ENCODE measurements around the gene LRCH1. TPM values are rescaled to one million over a fixed set of nuclear protein-coding genes. Genes with fewer than 3 reads are reported as not detected.

Gene LRCH1
- total RNA-seq, 2 experiments from 2014 or later, result 15.5 to 17.1 TPM

DNA sequence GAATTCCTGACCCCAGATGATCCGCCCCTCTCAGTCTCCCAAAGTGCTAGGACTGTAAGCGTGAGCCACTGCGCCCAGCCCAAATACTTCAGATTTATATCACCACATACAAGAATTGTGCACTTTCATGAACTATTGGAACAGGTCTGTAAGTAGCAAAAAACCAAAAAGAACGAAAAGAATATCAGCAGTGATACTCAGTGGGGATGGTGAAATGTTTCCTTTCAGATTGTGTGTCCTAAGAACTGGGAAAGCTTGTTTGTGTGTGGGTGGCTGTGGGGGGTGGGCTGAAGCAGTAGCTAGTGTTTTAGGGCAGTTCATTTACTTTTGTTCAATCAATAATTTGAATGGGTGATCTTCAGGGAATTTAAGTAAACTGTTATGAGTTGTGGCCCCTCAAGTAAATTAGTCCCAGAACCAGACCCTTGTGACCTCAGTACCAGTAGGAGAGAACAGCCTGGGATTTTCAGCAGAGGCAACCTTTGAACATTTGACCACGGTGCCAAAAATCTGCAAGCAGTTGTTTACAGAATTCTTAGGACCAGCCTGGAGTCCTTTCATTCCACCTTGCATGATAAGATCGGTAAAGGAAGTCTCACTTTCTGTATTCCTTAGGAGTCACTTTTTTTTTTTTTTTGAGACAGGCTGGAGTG is 106.6 kb downstream of the LRCH1 start:
- ChIA-PET CTCF (no interaction called here), POLR2A (no interaction called here)
- peaks cover 42% of the 10 kb centered on the region for H3K4me1 Mint-ChIP-seq (ENCODE audit: low read depth)
- intact Hi-C loops (cut with micrococcal nuclease), result no loop called here
- ATAC-seq (no peak), DNase-seq (no peak)
- H3K27me3 Mint-ChIP-seq, result no peaks in the 10 kb centered on the region
- no peak overlapping the region for H3K4me3 Mint-ChIP-seq
- H3K36me3 Mint-ChIP-seq (ENCODE audit: low read depth), result peaks cover 5% of the 10 kb centered on the region
- H3K27ac Mint-ChIP-seq, result no peak overlapping the region
- TF ChIP-seq, protein P1, sequence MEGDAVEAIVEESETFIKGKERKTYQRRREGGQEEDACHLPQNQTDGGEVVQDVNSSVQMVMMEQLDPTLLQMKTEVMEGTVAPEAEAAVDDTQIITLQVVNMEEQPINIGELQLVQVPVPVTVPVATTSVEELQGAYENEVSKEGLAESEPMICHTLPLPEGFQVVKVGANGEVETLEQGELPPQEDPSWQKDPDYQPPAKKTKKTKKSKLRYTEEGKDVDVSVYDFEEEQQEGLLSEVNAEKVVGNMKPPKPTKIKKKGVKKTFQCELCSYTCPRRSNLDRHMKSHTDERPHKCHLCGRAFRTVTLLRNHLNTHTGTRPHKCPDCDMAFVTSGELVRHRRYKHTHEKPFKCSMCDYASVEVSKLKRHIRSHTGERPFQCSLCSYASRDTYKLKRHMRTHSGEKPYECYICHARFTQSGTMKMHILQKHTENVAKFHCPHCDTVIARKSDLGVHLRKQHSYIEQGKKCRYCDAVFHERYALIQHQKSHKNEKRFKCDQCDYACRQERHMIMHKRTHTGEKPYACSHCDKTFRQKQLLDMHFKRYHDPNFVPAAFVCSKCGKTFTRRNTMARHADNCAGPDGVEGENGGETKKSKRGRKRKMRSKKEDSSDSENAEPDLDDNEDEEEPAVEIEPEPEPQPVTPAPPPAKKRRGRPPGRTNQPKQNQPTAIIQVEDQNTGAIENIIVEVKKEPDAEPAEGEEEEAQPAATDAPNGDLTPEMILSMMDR (IDR thresholded peaks at IDR 0.05), result no peak
- H3K9me3 Mint-ChIP-seq, result no peaks in the 10 kb centered on the region

DNA sequence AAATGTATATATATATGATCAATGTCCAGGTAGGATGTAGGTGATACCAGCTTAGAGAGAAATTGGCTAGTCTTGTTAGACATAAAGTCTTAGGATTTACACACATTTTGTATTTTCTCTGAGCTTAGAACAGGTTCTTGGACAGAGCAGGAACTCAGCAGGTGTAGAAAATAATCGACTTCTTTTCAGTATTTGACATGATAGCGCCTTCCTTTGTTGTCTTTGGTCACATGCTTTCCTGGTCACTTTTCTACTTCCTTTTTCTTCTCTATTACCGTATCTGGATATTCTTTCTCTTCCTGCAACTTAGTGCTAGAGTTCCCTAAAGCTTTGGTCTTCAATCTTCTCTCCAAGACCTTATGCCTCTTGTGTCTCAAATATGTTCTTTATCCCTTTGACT is 107.4 kb downstream of the LRCH1 start:
- H3K4me1 Mint-ChIP-seq (ENCODE audit: low read depth), result peaks cover 39% of the 10 kb centered on the region
- H3K27me3 Mint-ChIP-seq, result no peaks in the 10 kb centered on the region

DNA sequence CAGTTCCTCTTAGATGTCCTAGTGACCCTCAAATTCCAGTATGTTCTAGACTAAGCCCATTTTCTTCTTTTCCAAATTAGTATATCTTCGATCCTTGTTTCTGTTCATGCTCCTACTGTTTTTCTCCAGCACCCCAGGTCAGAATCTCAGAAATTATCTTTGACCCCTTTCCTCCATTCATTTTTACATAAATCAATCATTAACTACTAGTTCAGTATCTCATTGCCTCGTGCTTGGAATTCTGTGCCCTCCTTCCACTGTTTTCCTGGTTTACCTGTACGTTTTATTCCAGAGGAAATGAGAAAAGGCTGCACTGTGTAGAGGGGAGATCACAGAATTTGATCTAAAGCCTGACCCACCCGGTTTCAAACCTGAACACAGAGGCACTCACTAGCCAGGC is 107.9 kb downstream of the LRCH1 start:
- Mint-ChIP-seq H3K4me3 (no peak overlapping the region), H3K27me3 (no peaks in the 10 kb centered on the region), H3K4me1 (ENCODE audit: low read depth) (peaks cover 40% of the 10 kb centered on the region), H3K9me3 (no peaks in the 10 kb centered on the region), H3K36me3 (ENCODE audit: low read depth) (peaks cover 5% of the 10 kb centered on the region), H3K27ac (no peak overlapping the region)
- ChIA-PET POLR2A (no interaction called here), CTCF (interaction anchor here (1.1 to 1.5 kb wide), 3 partner anchors 8 to 109 kb away, joined by 3 read pairs; no protein-coding TSS in a partner anchor)
- DNase-seq, result no peak
- intact Hi-C loops (cut with micrococcal nuclease), result no loop called here
- no peak for ATAC-seq
- TF ChIP-seq, protein P1 (IDR thresholded peaks at IDR 0.05), result no peak

More for the DNA sequence above, 107.4 kb downstream of the LRCH1 start:
- Mint-ChIP-seq H3K27ac (no peak overlapping the region), H3K36me3 (ENCODE audit: low read depth) (peaks cover 5% of the 10 kb centered on the region), H3K4me3 (no peak overlapping the region), H3K9me3 (no peaks in the 10 kb centered on the region)
- no peak for DNase-seq
- intact Hi-C loops (cut with micrococcal nuclease), result no loop called here
- ATAC-seq, result no peak
- TF ChIP-seq, protein P1 (IDR thresholded peaks at IDR 0.05), result no peak
- POLR2A ChIA-PET, result no interaction called here
- CTCF ChIA-PET, result interaction anchor here (1.3 kb wide), 1 partner anchor 108 kb away, joined by 3 read pairs; no protein-coding TSS in a partner anchor

DNA sequence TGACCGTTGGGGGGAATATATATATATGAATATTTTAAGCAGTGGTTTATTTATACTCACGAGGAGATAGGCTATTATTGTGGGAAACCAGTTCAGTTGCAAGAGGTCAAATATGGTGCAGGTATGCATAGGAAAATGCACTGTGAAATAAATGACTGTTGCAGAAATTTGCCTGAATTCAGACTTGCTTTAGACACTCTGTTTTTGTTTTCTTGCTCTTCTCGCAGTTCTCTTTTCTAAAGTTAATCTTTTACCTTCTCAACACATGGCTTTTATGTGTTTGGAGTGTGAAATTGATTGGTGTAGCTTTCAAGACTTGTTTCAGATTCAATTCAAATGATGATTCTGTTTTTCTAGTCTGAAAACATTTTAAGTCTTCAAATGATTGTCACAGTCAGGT is 109.7 kb downstream of the LRCH1 start:
- TF ChIP-seq, protein P1 (IDR thresholded peaks at IDR 0.05), result no peak
- Mint-ChIP-seq H3K9me3 (no peaks in the 10 kb centered on the region), H3K4me1 (ENCODE audit: low read depth) (peaks cover 39% of the 10 kb centered on the region), H3K36me3 (ENCODE audit: low read depth) (peaks cover 5% of the 10 kb centered on the region), H3K27me3 (no peaks in the 10 kb centered on the region), H3K4me3 (no peak overlapping the region), H3K27ac (no peak overlapping the region)
- CTCF ChIA-PET, result interaction anchor here (0.9 to 1.5 kb wide), 3 partner anchors 9 to 112 kb away, joined by 3 to 4 read pairs (median 4); no protein-coding TSS in a partner anchor
- DNase-seq, result no peak
- POLR2A ChIA-PET, result no interaction called here
- intact Hi-C loops (cut with micrococcal nuclease), result no loop called here
- no peak for ATAC-seq

DNA sequence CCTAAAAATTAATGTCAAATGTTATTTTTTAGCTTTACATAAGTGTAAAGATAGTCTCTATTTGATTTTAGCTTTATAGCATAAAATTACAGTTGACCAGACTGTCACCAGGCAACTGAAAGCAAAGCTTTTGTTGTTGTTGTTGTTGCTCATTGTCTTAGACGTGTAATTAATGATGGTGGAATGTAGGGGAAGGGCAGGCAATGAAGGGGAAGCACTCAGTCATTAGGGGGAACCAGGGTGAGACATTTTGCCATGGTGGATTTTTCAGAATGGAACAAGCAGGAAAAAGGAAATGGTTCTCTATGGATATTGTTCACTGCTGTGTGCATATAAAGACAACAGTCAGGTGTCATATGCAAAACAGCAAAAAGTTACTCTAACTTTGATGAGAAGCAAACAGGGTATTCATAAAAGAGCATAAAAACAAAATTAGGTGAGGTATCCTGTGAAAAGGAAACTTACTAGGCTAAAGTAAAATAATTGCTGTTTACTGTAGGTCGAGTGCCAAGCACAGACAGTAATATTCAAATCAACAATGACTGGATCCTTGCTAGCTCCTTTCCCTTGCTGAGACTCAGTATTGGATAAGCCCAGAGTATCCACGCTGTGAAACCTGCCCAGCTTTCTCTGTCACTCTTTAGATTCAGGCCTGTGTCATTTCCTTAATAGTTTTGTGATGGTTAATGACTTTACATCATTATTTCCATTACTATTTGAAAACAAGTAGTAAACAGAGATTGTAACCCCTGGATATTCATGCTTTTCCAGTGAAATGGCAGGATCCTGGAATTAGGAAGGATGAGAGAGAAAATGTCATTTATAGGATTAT is 110.5 kb downstream of the LRCH1 start:
- POLR2A ChIA-PET, result no interaction called here
- no peak overlapping the region for H3K4me3 Mint-ChIP-seq
- CTCF ChIA-PET, result no interaction called here

More for the DNA sequence above, 110.5 kb downstream of the LRCH1 start:
- TF ChIP-seq, protein P1 (IDR thresholded peaks at IDR 0.05), result no peak
- Mint-ChIP-seq H3K9me3 (no peaks in the 10 kb centered on the region), H3K36me3 (ENCODE audit: low read depth) (peaks cover 5% of the 10 kb centered on the region), H3K27me3 (no peaks in the 10 kb centered on the region), H3K4me1 (ENCODE audit: low read depth) (peaks cover 42% of the 10 kb centered on the region), H3K27ac (no peak overlapping the region)
- DNase-seq (no peak), ATAC-seq (no peak)
- intact Hi-C loops (cut with micrococcal nuclease), result no loop called here

All from activated CD8-positive, alpha-beta T cell treated with anti-CD3 and anti-CD28 coated beads for 36 hours (primary cell).